ENCODE data around the gene FIP1L1. TPM values are rescaled to one million over a fixed set of nuclear protein-coding genes. Genes with fewer than 3 reads are reported as not detected.

FIP1L1 gene
- total and polyA plus RNA-seq, 10 donors = 32.4 to 87.0 (median 59.9) TPM

- intact Hi-C loops (cut with DNase I; ENCODE audit: low total_unique reads) = no loop called here
- H3K9me3 ChIP-seq = no peaks in the 10 kb centered on the region
Measured at GRCh38 chr4:53453385-53453784, 75.9 kb downstream of the FIP1L1 start.

GRCh38 chr4:53455766-53456165, 78.3 kb downstream of the FIP1L1 start:
- Histone ChIP-seq H3K4me1 (no peaks in the 10 kb centered on the region), H3K27me3 (replicated peaks in 1 of 7) (no peaks in the 10 kb centered on the region), H3K27ac (no peak overlapping the region), H3K36me3 (peaks cover 0 to 99% (median 66%) of the 10 kb centered on the region in 6 donors), H3K4me3 (no peak overlapping the region), H3K9me3 (no peaks in the 10 kb centered on the region)
- intact Hi-C loops (cut with DNase I; ENCODE audit: low total_unique reads) = no loop called here
- no peak for DNase-seq
- no peak for TF ChIP-seq POLR2A (IDR thresholded peaks at IDR 0.05)
- no peak for TF ChIP-seq CTCF (IDR thresholded peaks at IDR 0.05 in 8 of 11, conservative IDR thresholded peaks at IDR 0.05 in 3 of 11)
- TF ChIP-seq POLR2AphosphoS5 (IDR thresholded peaks at IDR 0.05) = no peak
- 96 to 99% (median 97%) methylated on average over 3 of the region's 3 CpGs for WGBS, 5 donors

More at GRCh38 chr4:53453385-53453784, 75.9 kb downstream of the FIP1L1 start:
- Histone ChIP-seq H3K4me1 (no peaks in the 10 kb centered on the region), H3K27ac (no peak overlapping the region), H3K27me3 (replicated peaks in 1 of 7) (no peaks in the 10 kb centered on the region), H3K36me3 (peaks cover 0 to 78% (median 50%) of the 10 kb centered on the region in 6 donors), H3K4me3 (no peak overlapping the region)
- WGBS, 5 donors = 92 to 100% (median 94%) methylated on average over 2 of the region's 2 CpGs
- TF ChIP-seq POLR2A (IDR thresholded peaks at IDR 0.05) (no peak), POLR2AphosphoS5 (IDR thresholded peaks at IDR 0.05) (no peak), CTCF (IDR thresholded peaks at IDR 0.05 in 8 of 11, conservative IDR thresholded peaks at IDR 0.05 in 3 of 11) (no peak)
- DNase-seq = no peak

GRCh38 chr4:53456178-53456577, 78.7 kb downstream of the FIP1L1 start:
- Histone ChIP-seq H3K27ac (no peak overlapping the region), H3K9me3 (no peaks in the 10 kb centered on the region), H3K4me1 (no peaks in the 10 kb centered on the region), H3K27me3 (replicated peaks in 1 of 7) (no peaks in the 10 kb centered on the region), H3K4me3 (no peak overlapping the region), H3K36me3 (peaks cover 0 to 100% (median 70%) of the 10 kb centered on the region in 6 donors)
- no peak for TF ChIP-seq POLR2AphosphoS5 (IDR thresholded peaks at IDR 0.05)
- no peak for TF ChIP-seq POLR2A (IDR thresholded peaks at IDR 0.05)
- TF ChIP-seq CTCF (IDR thresholded peaks at IDR 0.05 in 8 of 11, conservative IDR thresholded peaks at IDR 0.05 in 3 of 11) = no peak
- no peak for DNase-seq
- intact Hi-C loops (cut with DNase I; ENCODE audit: low total_unique reads) = no loop called here

- Histone ChIP-seq H3K4me3 (no peak overlapping the region), H3K9me3 (no peaks in the 10 kb centered on the region), H3K27ac (no peak overlapping the region), H3K36me3 (peaks cover 0 to 93% (median 56%) of the 10 kb centered on the region in 6 donors), H3K4me1 (no peaks in the 10 kb centered on the region), H3K27me3 (replicated peaks in 1 of 7) (no peaks in the 10 kb centered on the region)
- intact Hi-C loops (cut with DNase I; ENCODE audit: low total_unique reads) = no loop called here
- TF ChIP-seq POLR2A (IDR thresholded peaks at IDR 0.05) (no peak), POLR2AphosphoS5 (IDR thresholded peaks at IDR 0.05) (no peak), CTCF (IDR thresholded peaks at IDR 0.05 in 8 of 11, conservative IDR thresholded peaks at IDR 0.05 in 3 of 11) (no peak)
- DNase-seq = no peak
Measured at GRCh38 chr4:53459548-53459947, 82.1 kb downstream of the FIP1L1 start.
